Bone marrow (tissue), 2 donors: ENCODE results near the gene PRMT7.

Experiments
- DNase-seq, 2 donors: peaks; one replicate each; lab custom pipeline; 2025; lab: John Stamatoyannopoulos, UW

Gene PRMT7

GRCh38 chr16:68348639-68349445 is 38.0 kb downstream of the PRMT7 start:
- no peak for DNase-seq

DNA sequence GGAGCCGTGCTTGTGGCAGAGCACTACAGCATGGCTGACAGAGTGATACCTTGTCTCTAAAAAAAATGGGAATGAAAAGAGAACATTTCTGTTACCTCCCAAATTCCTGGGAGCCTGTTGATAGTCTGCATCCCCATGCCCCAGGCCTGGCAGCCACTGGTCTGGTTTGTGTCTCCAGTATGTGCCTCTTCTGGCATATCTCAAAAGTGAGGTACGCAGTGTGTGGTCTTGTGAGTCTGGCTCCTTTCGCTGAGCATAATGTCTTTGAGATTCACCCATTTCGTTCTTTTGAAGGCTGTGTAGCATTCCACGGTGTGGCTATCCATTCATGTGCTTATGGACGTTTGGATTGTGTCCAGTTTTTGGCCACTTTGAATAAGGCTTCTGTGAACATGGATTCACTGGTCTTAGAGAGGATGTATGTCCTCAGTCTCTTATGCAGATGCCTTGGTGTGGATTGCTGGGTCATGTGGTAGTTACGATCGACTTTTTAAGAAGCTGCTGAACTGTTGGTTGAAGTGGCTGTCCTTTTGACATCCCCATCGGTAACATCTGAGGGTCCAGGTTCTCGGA is 39.1 kb downstream of the PRMT7 start:
- DNase-seq = no peak

DNA sequence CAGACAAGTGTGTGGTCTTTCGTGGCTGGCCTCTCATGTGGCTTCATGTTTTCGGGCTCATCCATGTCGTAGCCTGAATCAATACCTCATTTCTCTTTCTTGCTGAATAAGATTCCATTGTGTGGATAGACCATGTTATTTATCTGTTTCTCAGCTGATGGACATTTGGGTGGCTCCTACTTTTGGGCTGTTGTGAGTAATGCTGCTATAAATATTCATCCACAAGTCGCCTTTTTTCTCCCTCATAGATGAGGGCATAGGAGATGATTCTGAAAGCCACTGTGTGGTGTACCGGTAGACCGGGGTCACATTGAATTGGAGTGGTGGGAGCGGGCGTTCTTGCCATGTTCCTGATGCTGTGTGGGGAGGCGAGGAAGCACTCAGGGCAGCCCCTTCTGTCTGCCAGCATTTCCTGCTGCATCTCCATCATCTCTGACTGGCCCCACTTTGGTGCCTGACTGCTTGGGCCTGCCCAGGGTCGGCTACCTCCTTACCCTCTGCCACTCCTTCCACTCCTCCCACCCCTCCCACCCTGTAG is 40.1 kb downstream of the PRMT7 start:
- DNase-seq = no peak

DNA sequence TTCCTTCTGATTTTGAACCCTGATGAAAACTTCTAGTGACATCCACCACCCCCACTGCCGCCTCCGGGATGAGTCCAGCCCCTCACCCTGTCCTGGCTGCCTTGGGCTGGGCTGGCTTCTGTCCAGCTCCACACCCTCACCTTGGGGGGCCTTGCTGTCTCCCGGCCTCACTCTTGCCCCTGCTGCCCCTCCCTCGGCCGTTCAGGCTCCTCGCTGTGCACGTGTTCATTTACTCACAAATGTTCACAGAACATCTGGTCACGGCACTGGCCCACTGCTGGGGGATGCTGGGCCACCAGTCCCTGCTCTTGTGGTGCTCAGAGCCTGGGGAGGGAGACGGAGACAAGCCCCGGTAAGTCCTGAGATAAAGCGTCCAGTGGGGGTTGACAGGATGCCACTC is 40.6 kb downstream of the PRMT7 start:
- no peak for DNase-seq

DNA sequence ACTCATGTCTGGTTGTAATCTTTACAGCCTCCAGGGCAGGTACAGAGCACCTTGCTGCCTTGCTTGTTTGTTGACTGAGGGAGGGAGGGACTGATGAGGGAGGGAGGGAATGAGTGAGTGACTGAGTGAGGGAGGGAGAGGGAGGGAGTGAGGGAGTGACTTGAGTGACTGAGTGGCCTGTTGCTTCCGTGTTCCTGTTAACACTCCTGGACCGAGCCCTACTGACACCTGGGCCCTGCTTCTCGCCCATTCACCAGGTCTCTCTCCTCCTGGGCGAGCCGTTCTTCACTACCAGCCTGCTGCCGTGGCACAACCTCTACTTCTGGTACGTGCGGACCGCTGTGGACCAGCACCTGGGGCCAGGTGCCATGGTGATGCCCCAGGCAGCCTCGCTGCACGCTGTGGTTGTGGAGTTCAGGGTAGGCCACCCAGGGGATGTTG is 41.2 kb downstream of the PRMT7 start:
- DNase-seq = no peak

DNA sequence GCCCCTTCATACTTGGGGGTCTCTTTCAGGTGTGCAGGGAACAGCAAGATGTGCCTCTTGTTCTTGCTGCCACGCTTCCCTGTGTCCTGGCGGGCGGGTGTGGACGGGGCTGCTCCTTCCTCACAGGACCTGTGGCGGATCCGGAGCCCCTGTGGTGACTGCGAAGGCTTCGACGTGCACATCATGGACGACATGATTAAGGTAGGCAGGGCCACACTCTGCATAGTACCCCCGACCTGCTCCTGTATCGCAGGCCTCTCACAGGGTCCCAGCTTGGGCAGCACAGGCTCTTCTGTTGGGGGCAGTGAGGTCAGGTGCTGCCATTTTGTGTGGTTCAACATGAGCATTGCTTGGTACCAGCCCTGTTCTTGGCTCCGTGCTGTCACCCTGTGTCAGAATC is 42.5 kb downstream of the PRMT7 start:
- DNase-seq = no peak

DNA sequence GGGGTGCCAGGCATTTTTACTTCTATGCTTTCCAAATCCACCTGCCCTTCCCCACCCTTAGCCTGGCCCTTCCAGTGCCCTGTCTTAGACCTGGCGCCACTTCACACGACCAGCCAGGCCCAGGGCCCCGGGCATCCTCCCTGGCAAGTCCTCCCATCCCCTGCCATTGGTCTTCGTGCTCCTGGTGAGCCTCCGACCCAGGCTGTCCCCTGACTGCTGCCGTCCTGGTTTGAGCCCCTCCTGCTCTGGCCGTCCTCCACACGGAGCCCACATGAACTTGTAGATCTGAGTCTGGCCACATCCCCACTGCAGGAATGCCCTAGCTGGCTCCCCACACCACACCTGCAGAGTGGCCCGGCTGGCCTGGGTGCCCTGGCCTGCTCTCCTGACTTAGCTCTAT is 44.0 kb downstream of the PRMT7 start:
- DNase-seq = no peak

DNA sequence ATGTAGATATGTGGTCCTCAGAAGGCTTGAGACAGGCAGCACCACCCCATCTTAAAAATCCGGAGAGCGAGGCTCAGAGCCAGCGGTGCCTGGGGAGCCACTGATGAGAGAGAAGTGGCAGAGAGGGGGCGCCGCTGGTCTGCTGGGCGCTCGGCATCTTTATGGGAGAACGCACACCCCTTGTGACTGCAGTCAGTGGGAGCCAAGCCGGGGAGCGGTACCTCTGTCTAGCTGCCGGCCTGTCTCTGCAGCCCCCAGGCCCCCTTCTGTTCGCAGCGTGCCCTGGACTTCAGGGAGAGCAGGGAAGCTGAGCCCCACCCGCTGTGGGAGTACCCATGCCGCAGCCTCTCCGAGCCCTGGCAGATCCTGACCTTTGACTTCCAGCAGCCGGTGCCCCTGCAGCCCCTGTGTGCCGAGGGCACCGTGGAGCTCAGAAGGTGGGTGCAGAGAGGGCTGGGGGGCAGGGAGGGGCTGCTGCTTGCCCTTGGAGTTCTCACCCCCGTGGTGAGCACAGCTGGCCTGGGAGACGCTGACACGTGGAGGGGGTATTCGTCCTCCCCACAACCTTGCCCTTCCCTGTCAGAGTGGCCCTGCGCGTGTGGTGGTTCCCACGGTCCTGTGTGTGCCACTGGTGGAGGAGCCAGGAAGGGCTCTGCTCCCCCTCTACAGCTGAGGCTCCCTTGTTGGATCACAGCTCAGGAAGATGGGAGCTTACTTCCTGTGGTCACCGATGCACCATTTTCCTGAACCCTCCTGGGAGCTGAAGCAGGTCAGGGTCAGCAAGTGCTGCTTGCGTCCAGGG is 44.8 kb downstream of the PRMT7 start:
- no peak for DNase-seq

DNA sequence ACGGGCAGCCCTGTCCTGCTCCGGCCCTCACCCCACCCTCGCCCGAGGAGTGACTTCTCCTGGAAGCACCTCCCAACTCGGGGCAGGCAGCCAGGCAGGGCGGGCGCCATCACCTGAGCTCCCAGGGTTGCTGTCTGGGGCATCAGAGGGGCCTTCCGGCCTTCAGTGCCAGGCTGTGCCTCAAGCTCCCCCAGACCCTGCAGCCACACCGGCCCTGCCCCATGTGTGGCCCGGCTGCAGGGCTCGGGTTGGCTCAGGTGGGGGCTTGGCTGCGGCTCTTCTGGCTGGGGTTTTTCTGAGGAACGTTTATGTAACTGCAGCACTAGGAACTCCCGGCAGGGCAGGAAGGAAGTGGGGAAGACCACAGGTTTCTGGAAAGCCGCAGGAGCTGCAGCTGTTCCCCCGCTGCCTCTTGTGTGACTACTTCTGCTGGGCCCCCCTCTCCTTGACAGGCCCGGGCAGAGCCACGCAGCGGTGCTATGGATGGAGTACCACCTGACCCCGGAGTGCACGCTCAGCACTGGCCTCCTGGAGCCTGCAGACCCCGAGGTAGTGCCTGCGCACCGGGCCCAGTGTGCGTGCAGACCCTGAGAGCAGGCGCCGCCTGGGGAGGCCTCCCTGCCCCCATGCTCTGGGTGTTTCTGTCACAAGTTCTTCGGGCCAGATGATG is 45.6 kb downstream of the PRMT7 start:
- DNase-seq = peak in 1 of 2 donors; percentile 87

DNA sequence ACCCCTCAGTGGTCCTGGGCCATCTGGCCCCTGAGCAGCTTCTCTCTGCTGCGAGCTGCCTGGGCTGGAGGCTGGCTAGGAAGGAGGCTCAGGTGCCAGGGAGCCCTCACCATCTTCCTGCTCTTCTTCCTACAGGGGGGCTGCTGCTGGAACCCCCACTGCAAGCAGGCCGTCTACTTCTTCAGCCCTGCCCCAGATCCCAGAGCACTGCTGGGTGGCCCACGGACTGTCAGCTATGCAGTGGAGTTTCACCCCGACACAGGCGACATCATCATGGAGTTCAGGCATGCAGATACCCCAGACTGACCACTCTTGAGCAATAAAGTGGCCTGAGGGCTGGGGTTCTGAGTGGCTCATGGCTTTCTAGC is 46.1 kb downstream of the PRMT7 start:
- no peak for DNase-seq

DNA sequence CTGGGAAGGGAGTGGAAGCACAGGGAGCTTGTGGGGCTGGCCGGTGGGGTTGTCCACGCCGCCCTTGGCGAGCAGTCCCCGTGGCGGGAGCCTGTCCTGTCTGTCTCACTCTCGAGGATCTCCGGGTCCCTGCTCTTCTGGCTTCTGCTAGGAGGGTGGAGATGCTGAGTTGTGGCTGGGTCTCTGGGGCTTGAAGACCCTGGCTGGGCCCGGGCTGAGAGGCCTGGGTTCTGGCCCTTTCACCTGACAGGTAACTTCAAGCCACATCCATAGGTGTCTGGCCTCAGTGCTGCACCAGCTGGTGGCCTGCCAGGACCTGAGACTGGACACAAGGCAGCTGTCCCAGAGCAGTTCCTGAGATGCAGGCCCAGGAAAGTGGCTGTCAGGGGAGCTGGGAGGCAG is 46.7 kb downstream of the PRMT7 start:
- no peak for DNase-seq

DNA sequence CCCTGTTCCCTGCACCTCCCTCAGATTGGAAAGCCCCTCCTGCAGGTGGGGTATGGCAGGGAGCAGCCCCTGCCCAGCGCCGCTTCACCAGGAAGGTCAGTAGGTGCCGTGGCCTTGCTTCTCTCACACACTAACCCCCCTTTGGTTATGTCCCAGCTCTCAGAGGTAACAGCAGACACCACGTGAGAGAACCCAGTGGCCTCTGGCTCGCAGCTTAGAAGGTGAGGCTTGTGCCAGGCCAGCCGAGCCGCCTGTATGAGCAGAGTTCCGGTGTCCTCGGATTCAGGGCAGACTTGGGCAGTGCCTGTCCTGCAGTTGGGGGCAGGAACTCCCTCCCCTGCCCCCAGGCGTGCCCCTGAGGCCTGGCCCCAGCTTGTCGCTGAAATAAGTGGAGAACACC is 47.1 kb downstream of the PRMT7 start:
- DNase-seq = no peak

DNA sequence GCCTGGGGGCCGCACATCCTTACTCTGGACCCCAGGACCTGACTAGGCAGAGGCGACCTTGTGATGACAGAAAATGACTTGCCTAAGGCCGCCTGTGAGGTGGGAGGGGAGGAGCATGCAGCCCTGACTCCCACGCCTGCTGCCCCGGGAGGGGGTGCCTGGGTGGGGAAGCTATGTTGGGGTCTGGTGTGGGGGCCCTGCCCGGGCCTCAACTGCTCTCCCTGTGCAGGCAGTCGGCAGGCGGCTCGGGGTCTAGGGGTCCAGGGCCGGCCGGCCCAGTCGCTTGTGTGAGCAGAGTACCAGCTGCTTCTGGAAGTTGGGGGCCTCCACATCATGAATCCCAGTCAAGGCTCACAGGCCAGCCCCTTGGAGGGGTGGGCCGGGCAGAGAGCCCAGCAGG is 48.1 kb downstream of the PRMT7 start:
- no peak for DNase-seq

GRCh38 chr16:68359398-68360191 is 48.8 kb downstream of the PRMT7 start:
- no peak for DNase-seq

- no peak for DNase-seq
Observed at GRCh38 chr16:68360547-68360946, 49.7 kb downstream of the PRMT7 start.

DNA sequence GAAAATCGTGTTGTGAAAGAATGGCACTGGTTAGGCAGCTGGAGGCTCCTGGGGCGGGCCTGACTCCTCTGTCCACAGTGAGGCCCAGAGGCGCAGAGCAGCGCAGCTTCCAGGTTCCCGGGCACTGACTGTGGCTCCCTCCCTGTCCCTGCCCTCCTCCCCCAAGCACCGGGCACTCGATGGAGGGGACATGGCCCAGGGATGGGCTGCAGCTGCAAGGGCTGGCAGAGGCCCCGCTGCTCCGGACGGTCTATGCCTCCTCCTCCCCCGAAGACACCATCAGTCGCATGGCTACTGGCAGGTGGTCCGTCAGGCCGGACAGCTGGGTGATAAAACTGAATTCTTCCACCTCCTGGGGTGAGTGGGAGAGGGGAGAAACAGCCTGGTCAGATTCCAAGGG is 50.1 kb downstream of the PRMT7 start:
- DNase-seq = no peak

- DNase-seq = no peak
Observed at GRCh38 chr16:68361485-68361884, 50.7 kb downstream of the PRMT7 start.

DNA sequence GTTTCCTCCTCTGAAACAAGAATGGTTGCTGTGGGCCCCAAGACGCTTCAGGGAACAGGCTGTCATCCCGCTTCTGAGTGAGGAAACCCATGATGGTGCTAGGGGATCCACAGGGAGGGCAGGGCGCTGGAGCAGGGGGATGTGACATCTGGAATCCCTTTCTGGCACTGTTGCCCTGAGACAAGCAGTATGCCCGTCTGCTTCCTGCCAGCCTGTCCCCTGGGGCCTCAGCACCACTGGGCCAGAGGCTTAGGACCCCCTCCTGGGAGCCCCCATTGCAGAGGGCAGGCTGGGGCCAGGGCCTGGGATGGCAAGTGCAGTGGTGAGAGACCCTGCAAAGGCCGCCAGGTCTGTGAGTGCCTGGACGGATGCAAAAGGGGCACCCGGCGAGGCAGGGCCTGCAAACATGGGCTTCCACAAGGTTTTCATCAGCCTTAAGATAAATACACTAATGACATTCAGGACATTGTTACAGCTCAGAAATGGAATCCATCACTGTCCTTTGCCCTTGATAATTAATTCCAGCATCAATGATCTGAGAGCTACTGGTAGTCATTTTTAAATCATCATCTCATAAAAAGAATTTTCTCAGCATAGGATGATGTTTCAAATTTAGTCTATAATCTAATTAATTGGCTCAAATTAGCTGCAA is 51.6 kb downstream of the PRMT7 start:
- no peak for DNase-seq

DNA sequence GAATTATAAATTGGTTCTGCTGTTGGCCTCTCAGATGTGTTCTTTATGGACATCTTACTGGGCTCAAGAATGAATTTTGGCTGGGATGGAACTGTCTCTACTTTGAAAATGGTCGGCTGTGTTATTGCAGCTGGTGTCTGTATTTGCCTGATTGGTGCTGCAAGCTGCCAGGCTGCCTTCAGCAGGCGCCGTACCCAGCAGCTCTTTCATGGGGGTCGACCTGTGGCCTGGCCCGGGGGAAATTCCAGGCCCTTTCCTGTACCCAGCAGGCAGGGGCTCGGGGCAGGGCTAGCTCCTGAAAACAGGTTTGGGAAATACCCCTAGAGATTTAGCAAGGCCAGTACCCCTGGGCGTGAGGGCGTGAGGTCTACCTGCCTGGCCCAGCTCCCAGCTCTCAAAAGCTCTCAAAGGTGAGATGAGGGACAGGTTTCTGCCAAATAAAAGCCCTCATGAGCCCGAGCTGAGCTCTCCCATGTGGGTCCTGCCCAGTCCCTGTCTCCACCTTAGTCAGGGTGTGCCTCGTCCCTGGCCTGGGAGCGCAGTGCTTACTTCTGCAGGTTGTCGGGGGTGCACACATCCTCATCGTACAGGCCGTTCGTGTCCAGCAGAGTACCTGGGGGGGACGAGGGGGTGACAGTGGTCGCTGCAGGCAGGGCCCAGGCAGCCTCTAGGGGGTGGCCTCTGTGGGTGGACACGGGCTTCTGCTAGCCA is 52.3 kb downstream of the PRMT7 start:
- no peak for DNase-seq
